ENCODE results near the gene MTREX.

GRCh38 chr5:55316289-55316688 lies 8.5 kb downstream of the MTREX start:
- TF ChIP-seq CTCF (IDR thresholded peaks at IDR 0.05) (no peak), POLR2A (IDR thresholded peaks at IDR 0.05) (no peak)

Data from Peyer's patch (tissue), 4 donors.